Measurements from ENCODE around the gene HBQ1. TPM values are rescaled to one million over a fixed set of nuclear protein-coding genes. Genes with fewer than 3 reads are reported as not detected.
A peak's percentile ranks its signal among the peaks of the same experiment; 100 is the strongest.

Gene HBQ1
- total RNA-seq, 1 experiment from 2014 or later, result 3.5 TPM

DNA sequence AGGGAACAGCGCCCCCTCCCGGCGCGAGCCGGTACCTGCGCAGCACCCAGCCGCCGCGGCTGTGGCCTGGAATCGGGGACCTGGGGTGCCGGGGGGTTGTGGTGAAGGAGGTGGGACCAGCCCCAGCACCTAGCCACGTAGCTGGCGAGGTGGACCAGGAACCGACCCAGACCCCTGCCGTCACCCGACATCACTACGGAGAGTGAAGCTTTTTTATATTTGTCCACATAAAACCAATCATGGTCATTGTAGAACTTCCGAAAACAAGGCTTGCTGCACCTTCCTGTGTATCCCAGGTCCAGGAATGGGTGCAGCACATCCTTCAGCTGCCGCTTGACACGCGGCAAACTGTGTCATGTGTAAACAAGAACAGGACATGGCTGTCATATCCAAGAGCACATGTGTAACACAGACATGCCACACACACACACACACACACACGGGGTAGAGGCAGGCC lies 1.3 kb downstream of the HBQ1 start:
- no peak for DNase-seq
- peaks cover 5% of the 10 kb centered on the region for H3K23me2 ChIP-seq (ENCODE audit: insufficient read length, low read depth, low read length, poor library complexity, severe bottlenecking)
- WGBS (ENCODE audit: extremely low coverage, insufficient read length, low lambda C conversion rate), result no CpG with 5 or more reads among the region's 22 CpGs

More for the DNA sequence above, 1.3 kb downstream of the HBQ1 start:
- no peak overlapping the region for H3K18ac ChIP-seq (ENCODE audit: insufficient read length, low read depth, low read length)
- H3K23ac ChIP-seq (ENCODE audit: insufficient read length, low read depth, low read length), result no peak overlapping the region
- H2AK5ac ChIP-seq (ENCODE audit: insufficient read length, low read length), result no peak overlapping the region
- Mint-ChIP-seq H3K27ac (no peak overlapping the region), H3K36me3 (ENCODE audit: insufficient read depth in 1 of 3, low read depth in 3 of 3) (peaks cover 6 to 15% (median 11%) of the 10 kb centered on the region in 3 experiments; a peak in 6 of 7 replicates), H3K4me1 (0 out of 4 replicates have a peak, but pooled peaks cover 0 to 7% of the 10 kb centered on the region in 2 experiments), H3K27me3 (ENCODE audit: low read depth) (peaks cover 35% of the 10 kb centered on the region), H3K9me3 (no peaks in the 10 kb centered on the region; a peak in 1 of 5 replicates), H3K4me3 (peak overlapping the region in 1 of 2 experiments; percentile 42; a peak in 2 of 5 replicates)
- H3K9ac ChIP-seq (ENCODE audit: extremely low read depth, insufficient read length, low read length), result no peak overlapping the region
- H3K79me1 ChIP-seq (ENCODE audit: insufficient read depth, low read depth, low read length, poor library complexity, severe bottlenecking), result no peaks in the 10 kb centered on the region
- no peak overlapping the region for H2BK12ac ChIP-seq (ENCODE audit: insufficient read length, low read depth, low read length)
- TF ChIP-seq, protein P1, sequence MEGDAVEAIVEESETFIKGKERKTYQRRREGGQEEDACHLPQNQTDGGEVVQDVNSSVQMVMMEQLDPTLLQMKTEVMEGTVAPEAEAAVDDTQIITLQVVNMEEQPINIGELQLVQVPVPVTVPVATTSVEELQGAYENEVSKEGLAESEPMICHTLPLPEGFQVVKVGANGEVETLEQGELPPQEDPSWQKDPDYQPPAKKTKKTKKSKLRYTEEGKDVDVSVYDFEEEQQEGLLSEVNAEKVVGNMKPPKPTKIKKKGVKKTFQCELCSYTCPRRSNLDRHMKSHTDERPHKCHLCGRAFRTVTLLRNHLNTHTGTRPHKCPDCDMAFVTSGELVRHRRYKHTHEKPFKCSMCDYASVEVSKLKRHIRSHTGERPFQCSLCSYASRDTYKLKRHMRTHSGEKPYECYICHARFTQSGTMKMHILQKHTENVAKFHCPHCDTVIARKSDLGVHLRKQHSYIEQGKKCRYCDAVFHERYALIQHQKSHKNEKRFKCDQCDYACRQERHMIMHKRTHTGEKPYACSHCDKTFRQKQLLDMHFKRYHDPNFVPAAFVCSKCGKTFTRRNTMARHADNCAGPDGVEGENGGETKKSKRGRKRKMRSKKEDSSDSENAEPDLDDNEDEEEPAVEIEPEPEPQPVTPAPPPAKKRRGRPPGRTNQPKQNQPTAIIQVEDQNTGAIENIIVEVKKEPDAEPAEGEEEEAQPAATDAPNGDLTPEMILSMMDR (conservative IDR thresholded peaks at IDR 0.05), result peak; percentile 99
- H2BK120ac ChIP-seq (ENCODE audit: low read depth, low read length, poor library complexity, severe bottlenecking), result no peak overlapping the region
- H3K79me2 ChIP-seq (ENCODE audit: insufficient read depth, low read length), result no peaks in the 10 kb centered on the region
- no peak overlapping the region for H3K14ac ChIP-seq (ENCODE audit: insufficient read depth, low read length)
- H4K20me1 ChIP-seq (ENCODE audit: control insufficient read depth, insufficient read depth, insufficient read length), result no peaks in the 10 kb centered on the region
- H4K91ac ChIP-seq (ENCODE audit: insufficient read length, low read depth, low read length), result no peak overlapping the region
- peaks cover 29% of the 10 kb centered on the region for H3K27me3 ChIP-seq (ENCODE audit: insufficient read depth, low read length)
- no peak overlapping the region for H3K4me2 ChIP-seq (ENCODE audit: insufficient read depth, insufficient read length, low read length)
- H3K9me3 ChIP-seq (ENCODE audit: control insufficient read depth, low read depth, low read length), result no peaks in the 10 kb centered on the region
- H3K4me1 ChIP-seq (ENCODE audit: insufficient read depth, low read length), result no peaks in the 10 kb centered on the region
- no peak overlapping the region for H2BK15ac ChIP-seq (ENCODE audit: low read depth, low read length)
- no peak overlapping the region for H2AFZ ChIP-seq (ENCODE audit: low read length)
- H2BK5ac ChIP-seq (ENCODE audit: insufficient read length, low read length), result no peak overlapping the region
- H3T11ph ChIP-seq (ENCODE audit: low read length), result no peak overlapping the region
- no peak overlapping the region for H4K5ac ChIP-seq (ENCODE audit: insufficient read length, low read depth, low read length)
- H3K27ac ChIP-seq (ENCODE audit: insufficient read length, low read depth, low read length), result no peak overlapping the region
- H3K4ac ChIP-seq (ENCODE audit: low read depth, low read length), result no peak overlapping the region
- H3K56ac ChIP-seq (ENCODE audit: insufficient read length, low read depth, low read length), result no peak overlapping the region
- no peak overlapping the region for H2BK20ac ChIP-seq (ENCODE audit: low read depth, low read length, poor library complexity, severe bottlenecking)
- H4K8ac ChIP-seq (replicated peaks; ENCODE audit: insufficient read length, low read depth, low read length), result no peak overlapping the region
